Endothelial cell (in vitro differentiated cells): ENCODE measurements around the gene EPHA6. TPM values are rescaled to one million over a fixed set of nuclear protein-coding genes. Genes with fewer than 3 reads are reported as not detected.
"Not testable (repeated sequence)": the region's sequence is repeated elsewhere in the genome, so short reads cannot be mapped to it uniquely, and the experiment has no call there.

ENCODE experiments used
- DNase-seq: peaks from one replicate; pipeline ENCODE4 v3.0.0; 2021; ENCODE audit warnings: low spot score
- H3K27ac Mint-ChIP-seq: one replicate; pipeline ENCODE4 v1.8.0; 2021; ENCODE audit warnings: mixed read lengths, inconsistent platforms; ENCODE audit not compliant: unreplicated experiment
- H3K27me3 Mint-ChIP-seq: one replicate; pipeline ENCODE4 v1.8.0; 2021; ENCODE audit warnings: mild to moderate bottlenecking, moderate library complexity, mixed read lengths, inconsistent platforms; ENCODE audit not compliant: unreplicated experiment
- H3K36me3 Mint-ChIP-seq: one replicate; pipeline ENCODE4 v1.8.0; 2021; ENCODE audit warnings: mild to moderate bottlenecking, low read depth, mixed read lengths, inconsistent platforms; ENCODE audit not compliant: unreplicated experiment
- H3K4me1 Mint-ChIP-seq: one replicate; pipeline ENCODE4 v1.8.0; 2021; ENCODE audit warnings: mild to moderate bottlenecking, mixed read lengths, inconsistent platforms; ENCODE audit not compliant: unreplicated experiment
- H3K4me3 Mint-ChIP-seq: one replicate; pipeline ENCODE4 v1.8.0; 2021; ENCODE audit warnings: mild to moderate bottlenecking, mixed read lengths, inconsistent platforms; ENCODE audit not compliant: unreplicated experiment
- H3K9me3 Mint-ChIP-seq: one replicate; pipeline ENCODE4 v1.8.0; 2021; ENCODE audit warnings: mixed read lengths, inconsistent platforms; ENCODE audit not compliant: unreplicated experiment
- total RNA-seq: library from RNA; stranded (reverse); fragmentation: NEBNext Ultra II Directional; extraction: Animal tissue kit (Norgen Biotek cat#: 25700); gene quantifications from one replicate; pipeline ENCODE4 v1.2.1, GENCODE V29; 2021; ENCODE audit not compliant: unreplicated experiment
- TF ChIP-seq, protein P1 (sequence below): fragments of 200-600 bp; sonication (generic); IDR thresholded peaks from one replicate; pipeline ENCODE4 v1.5.0; 2021; ENCODE audit warnings: antibody characterized with exemption; ENCODE audit not compliant: unreplicated experiment

The EPHA6 gene
- total RNA-seq, 1 donor from 2014 or later, result 21.8 TPM

DNA sequence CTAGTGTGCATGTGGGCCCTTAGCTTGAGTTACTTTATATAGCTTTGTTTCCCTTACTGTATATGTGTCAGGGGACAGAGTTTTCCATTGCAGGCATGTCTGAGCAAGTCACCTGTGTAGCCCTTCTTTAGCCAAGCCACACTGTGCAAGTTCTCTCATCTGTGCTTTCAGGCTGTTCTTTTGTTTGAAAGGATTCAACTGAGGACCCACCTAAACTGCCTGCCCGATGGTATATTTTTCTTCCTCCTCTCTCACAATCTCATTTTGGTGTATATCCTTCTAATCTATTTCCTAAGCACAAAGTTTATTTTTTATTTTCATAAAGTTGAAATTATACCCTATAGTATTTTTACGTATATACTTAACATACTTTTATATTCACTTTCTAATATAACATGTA lies 690.1 kb downstream of the EPHA6 start:
- H3K36me3 Mint-ChIP-seq, result peaks cover 15% of the 10 kb centered on the region
- no peaks in the 10 kb centered on the region for H3K4me1 Mint-ChIP-seq
- peaks cover 13% of the 10 kb centered on the region for H3K9me3 Mint-ChIP-seq
- TF ChIP-seq, protein P1, sequence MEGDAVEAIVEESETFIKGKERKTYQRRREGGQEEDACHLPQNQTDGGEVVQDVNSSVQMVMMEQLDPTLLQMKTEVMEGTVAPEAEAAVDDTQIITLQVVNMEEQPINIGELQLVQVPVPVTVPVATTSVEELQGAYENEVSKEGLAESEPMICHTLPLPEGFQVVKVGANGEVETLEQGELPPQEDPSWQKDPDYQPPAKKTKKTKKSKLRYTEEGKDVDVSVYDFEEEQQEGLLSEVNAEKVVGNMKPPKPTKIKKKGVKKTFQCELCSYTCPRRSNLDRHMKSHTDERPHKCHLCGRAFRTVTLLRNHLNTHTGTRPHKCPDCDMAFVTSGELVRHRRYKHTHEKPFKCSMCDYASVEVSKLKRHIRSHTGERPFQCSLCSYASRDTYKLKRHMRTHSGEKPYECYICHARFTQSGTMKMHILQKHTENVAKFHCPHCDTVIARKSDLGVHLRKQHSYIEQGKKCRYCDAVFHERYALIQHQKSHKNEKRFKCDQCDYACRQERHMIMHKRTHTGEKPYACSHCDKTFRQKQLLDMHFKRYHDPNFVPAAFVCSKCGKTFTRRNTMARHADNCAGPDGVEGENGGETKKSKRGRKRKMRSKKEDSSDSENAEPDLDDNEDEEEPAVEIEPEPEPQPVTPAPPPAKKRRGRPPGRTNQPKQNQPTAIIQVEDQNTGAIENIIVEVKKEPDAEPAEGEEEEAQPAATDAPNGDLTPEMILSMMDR, result no peak
- H3K27me3 Mint-ChIP-seq, result peaks cover 4% of the 10 kb centered on the region
- DNase-seq, result no peak
- no peak overlapping the region for H3K27ac Mint-ChIP-seq
- no peak overlapping the region for H3K4me3 Mint-ChIP-seq

DNA sequence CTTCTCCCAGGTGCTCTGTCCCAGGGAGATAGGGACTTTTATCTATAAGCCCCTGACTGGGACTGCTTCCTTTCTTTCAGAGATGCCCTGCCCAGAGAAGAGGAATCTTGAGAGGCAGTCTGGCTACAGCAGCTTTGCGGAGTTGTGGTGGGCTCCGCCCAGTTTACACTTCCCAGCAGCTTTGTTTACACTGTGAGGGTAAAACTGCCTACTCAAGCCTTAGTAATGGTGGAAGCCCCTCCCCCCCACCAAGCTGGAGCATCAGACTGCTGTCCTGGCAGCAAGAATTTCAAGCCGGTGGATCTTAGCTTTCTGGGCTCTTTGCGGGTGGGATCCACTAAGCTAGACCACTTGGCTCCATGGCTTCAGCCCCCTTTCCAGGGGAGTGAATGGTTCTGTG lies 696.4 kb downstream of the EPHA6 start:
- DNase-seq, result no peak
- Mint-ChIP-seq H3K36me3 (peaks cover 9% of the 10 kb centered on the region), H3K4me3 (no peak overlapping the region), H3K27ac (no peak overlapping the region), H3K9me3 (peaks cover 12% of the 10 kb centered on the region), H3K4me1 (no peaks in the 10 kb centered on the region), H3K27me3 (peaks cover 5% of the 10 kb centered on the region)
- TF ChIP-seq, protein P1, result no peak

DNA sequence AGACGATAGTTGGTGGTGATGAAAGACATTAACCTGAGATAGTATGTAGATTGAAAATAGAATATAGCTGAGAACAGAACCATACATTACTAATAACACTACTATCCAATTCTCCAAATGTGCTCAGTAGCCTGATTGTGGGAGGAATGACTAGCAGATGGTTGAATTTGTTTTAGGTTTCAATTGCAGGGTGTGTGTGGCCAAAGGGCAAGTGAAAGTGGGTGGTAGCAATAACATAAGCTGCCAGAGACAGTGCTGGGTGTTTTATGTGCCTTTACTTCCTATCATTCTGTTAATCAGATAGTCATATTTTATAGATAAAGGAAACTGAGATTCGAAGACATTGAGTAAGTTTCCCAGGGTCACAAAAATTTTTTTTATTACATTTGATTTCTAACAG lies 700.7 kb downstream of the EPHA6 start:
- TF ChIP-seq, protein P1, result no peak

DNA sequence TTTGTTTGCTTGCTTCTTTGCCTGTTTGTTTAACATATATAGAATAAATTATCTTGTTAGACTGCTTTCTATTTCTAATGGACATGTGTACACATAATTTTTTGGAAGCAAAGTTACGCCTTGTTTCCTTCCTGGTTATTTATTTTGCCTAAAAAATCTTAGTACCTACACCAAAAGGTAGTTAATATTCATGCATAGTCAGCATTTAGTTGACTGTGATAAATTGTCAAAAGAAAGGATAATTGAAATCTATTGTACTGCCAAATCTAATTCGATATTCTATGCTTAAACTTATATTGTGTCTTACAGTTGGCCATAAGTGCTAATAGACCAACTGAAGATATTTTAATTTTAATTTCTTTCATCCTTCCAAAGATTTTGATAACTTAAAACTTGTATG lies 716.3 kb downstream of the EPHA6 start:
- no peak overlapping the region for H3K27ac Mint-ChIP-seq

More for the DNA sequence above, 700.7 kb downstream of the EPHA6 start:
- no peak for DNase-seq
- Mint-ChIP-seq H3K36me3 (no peaks in the 10 kb centered on the region), H3K4me1 (no peaks in the 10 kb centered on the region), H3K9me3 (no peaks in the 10 kb centered on the region), H3K4me3 (no peak overlapping the region), H3K27me3 (peaks cover 1% of the 10 kb centered on the region), H3K27ac (no peak overlapping the region)

DNA sequence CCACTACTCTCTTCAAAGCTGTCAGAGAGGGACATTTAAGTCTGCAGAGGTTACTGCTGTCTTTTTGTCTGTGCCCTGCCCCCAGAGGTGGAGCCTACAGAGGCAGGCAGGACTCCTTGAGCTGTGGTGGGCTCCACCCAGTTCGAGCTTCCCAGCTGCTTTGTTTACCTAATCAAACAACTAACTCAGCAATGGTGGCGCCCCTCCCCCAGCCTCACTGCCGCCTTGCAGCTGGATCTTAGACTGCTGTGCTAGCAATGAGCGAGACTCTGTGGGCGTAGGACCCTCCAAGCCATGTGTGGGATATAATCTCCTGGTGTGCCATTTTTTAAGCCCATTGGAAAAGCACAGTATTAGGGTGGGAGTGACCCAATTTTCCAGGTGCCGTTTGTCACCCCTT lies 733.2 kb downstream of the EPHA6 start:
- H3K36me3 Mint-ChIP-seq, DNase-seq, H3K9me3 Mint-ChIP-seq, H3K27me3 Mint-ChIP-seq, H3K4me1 Mint-ChIP-seq, H3K4me3 Mint-ChIP-seq, H3K27ac Mint-ChIP-seq: not testable (repeated sequence)

More for the DNA sequence above, 716.3 kb downstream of the EPHA6 start:
- H3K36me3 Mint-ChIP-seq, result no peaks in the 10 kb centered on the region
- TF ChIP-seq, protein P1, result no peak
- no peak overlapping the region for H3K4me3 Mint-ChIP-seq
- no peaks in the 10 kb centered on the region for H3K4me1 Mint-ChIP-seq
- H3K9me3 Mint-ChIP-seq, result no peaks in the 10 kb centered on the region
- H3K27me3 Mint-ChIP-seq, result peaks cover 1% of the 10 kb centered on the region
- no peak for DNase-seq

DNA sequence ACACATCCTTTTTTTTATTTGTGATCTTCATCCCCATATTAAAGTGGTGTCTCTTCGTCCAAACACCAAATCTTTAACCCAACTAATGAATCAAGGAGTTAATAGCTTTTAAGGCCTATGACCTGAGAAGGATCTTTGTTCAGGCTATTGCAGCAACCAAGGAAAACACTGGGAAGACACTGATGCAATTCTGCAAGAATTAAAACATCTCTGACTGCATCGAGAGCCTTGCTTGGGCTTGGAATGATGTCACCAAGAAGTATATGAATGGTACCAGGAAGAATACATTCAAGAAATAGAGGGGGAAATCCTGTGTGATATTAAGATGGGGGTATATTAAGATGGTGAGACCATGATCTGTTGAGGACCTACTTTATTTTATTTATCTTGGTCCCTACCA lies 736.0 kb downstream of the EPHA6 start:
- H3K4me1 Mint-ChIP-seq, result no peaks in the 10 kb centered on the region
- DNase-seq, result no peak
- TF ChIP-seq, protein P1, result no peak
- no peaks in the 10 kb centered on the region for H3K27me3 Mint-ChIP-seq
- no peak overlapping the region for H3K4me3 Mint-ChIP-seq
- H3K36me3 Mint-ChIP-seq, result no peaks in the 10 kb centered on the region
- no peaks in the 10 kb centered on the region for H3K9me3 Mint-ChIP-seq
- H3K27ac Mint-ChIP-seq, result no peak overlapping the region
